Caco-2 (cell line): Measurements from ENCODE around the gene HOXB13. TPM values are rescaled to one million over a fixed set of nuclear protein-coding genes. Genes with fewer than 3 reads are reported as not detected.

Experiments used
- BruUV-seq: library from RNA; stranded (reverse); fragments of 400-500 nt; replicated peaks from 2 replicates; lab custom pipeline; 2021; lab: Mats Ljungman, UMichigan
- CTCF ChIA-PET: fragments of 300-600 bp; sonication (Branson Sonifier 250); formaldehyde crosslinking; loops from one replicate; lab custom pipeline; 2022; ENCODE audit warnings: antibody characterized with exemption; lab: Charles Lee
- POLR2A ChIA-PET: fragments of 300-600 bp; sonication (Branson Sonifier 250); formaldehyde crosslinking; loops from one replicate; lab custom pipeline; 2022; ENCODE audit warnings: antibody characterized with exemption; lab: Charles Lee
- DNase-seq, 2 experiments: peaks; one replicate each; pipeline versions ENCODE4 v3.0.0 to v3.0.0-alpha.2; 2020 to 2022
- H3K27me3 ChIP-seq: replicated peaks from 2 replicates; pipeline ENCODE4 v1.6.0; 2011; ENCODE audit warnings: low read length; ENCODE audit not compliant: control insufficient read depth, insufficient read depth
- H3K36me3 ChIP-seq: 2 replicates; pipeline ENCODE4 v1.5.1; 2011; ENCODE audit warnings: low read length; ENCODE audit not compliant: control insufficient read depth, insufficient read depth
- H3K4me1 ChIP-seq: fragments of 250-450 bp; sonication (Bioruptor Pico); 2 replicates; pipeline ENCODE4 v1.5.1; 2020; ENCODE audit warnings: mild to moderate bottlenecking
- H3K4me3 ChIP-seq: 2 replicates; pipeline ENCODE4 v1.5.1; 2011; ENCODE audit warnings: low read depth, mild to moderate bottlenecking, control low read depth, low read length
- H3K9me3 ChIP-seq: fragments of 250-450 bp; sonication (Bioruptor Pico); 2 replicates; pipeline ENCODE4 v1.5.1; 2020; ENCODE audit warnings: mild to moderate bottlenecking, moderate library complexity
- H3K27ac Mint-ChIP-seq: one replicate; pipeline ENCODE4 v1.8.0; 2022; ENCODE audit warnings: mixed read lengths; ENCODE audit not compliant: unreplicated experiment
- H3K27me3 Mint-ChIP-seq: one replicate; pipeline ENCODE4 v1.8.0; 2022; ENCODE audit warnings: mixed read lengths; ENCODE audit not compliant: insufficient read depth, unreplicated experiment
- H3K36me3 Mint-ChIP-seq: one replicate; pipeline ENCODE4 v1.8.0; 2022; ENCODE audit warnings: mild to moderate bottlenecking, mixed read lengths; ENCODE audit not compliant: insufficient read depth, unreplicated experiment
- H3K4me1 Mint-ChIP-seq: one replicate; pipeline ENCODE4 v1.8.0; 2022; ENCODE audit warnings: low read depth, mixed read lengths; ENCODE audit not compliant: unreplicated experiment
- H3K4me3 Mint-ChIP-seq: one replicate; pipeline ENCODE4 v1.8.0; 2022; ENCODE audit warnings: mild to moderate bottlenecking, moderate library complexity, mixed read lengths; ENCODE audit not compliant: unreplicated experiment
- H3K9me3 Mint-ChIP-seq: one replicate; pipeline ENCODE4 v1.8.0; 2022; ENCODE audit warnings: mixed read lengths; ENCODE audit not compliant: unreplicated experiment
- intact Hi-C: fragments of 100-400 bp; cut with micrococcal nuclease; formaldehyde crosslinking; loops from one replicate; pipeline ENCODE4 v1.10.0; 2022; ENCODE audit not compliant: unreplicated experiment
- total RNA-seq: library from RNA; stranded (reverse); gene quantifications from 2 replicates; pipeline ENCODE4 v1.2.3, GENCODE V29; 2022
- TF ChIP-seq, protein P1 (sequence below), 2 experiments: fragments of 200-600 bp in 1 of 2; IDR thresholded peaks; 1 replicate in 1 of 2; 2 replicates in 1 of 2; pipeline versions ENCODE4 v1.5.1 to v1.8.0; 2011 to 2022; ENCODE audit warnings: antibody characterized with exemption in 1 of 2, control low read depth in 1 of 2, inconsistent platforms in 1 of 2, low read depth in 1 of 2, low read length in 1 of 2, mild to moderate bottlenecking in 1 of 2, moderate library complexity in 1 of 2; ENCODE audit not compliant: insufficient read depth in 1 of 2, severe bottlenecking in 1 of 2, unreplicated experiment in 1 of 2

The HOXB13 gene
- total RNA-seq, 1 experiment from 2014 or later = 4.3 TPM

DNA sequence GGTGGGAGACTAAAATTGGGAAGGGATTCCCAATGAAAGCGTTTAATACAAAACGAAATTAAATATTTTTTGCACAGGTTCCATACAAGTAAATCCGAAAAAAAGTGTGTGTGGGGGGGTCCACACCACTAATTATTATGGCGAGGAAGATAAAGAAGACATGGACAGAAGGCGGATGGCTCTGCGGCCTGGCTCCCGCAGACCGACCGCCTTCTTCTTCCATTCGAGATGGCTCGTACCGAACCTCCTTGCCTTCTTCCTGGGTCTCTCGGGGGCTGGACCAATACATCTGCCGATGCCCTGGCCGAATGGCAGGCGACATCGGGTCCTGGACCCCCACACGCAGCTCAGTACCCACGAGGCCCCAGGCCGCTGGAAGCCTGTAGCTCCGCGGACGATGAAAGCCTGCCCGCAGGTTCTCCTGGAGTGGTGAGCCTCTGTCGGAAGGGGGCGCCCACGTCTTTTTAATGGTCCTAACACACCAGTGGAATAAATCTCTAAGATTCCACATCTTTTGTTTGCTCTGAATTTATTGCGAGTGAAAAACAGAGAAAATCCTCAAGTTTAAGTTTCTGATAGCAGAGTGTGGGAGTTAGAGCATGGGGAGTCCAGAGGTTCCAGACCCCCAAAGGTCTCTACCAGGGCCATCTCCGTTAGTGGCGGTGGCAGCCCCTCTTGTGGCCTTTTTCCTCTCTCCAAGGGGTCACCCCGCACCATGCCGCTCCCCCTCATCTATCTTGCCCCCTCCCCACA lies 4.1 kb downstream of the HOXB13 start:
- peaks cover 2% of the 10 kb centered on the region for H3K4me1 Mint-ChIP-seq
- intact Hi-C loops = loop anchor here (1.0 to 2.0 kb wide), 3 partner anchors 54 to 154 kb away; no protein-coding TSS in a partner anchor
- no peaks in the 10 kb centered on the region for H3K36me3 ChIP-seq
- no peaks in the 10 kb centered on the region for H3K27me3 ChIP-seq
- H3K27ac Mint-ChIP-seq = no peak overlapping the region
- H3K36me3 Mint-ChIP-seq = peaks cover 4% of the 10 kb centered on the region
- no peak overlapping the region for H3K4me3 ChIP-seq
- peak; percentile 91 to 94 for DNase-seq
- peaks cover 26% of the 10 kb centered on the region for H3K4me1 ChIP-seq
- H3K9me3 Mint-ChIP-seq = no peaks in the 10 kb centered on the region
- CTCF ChIA-PET = interaction anchor here (0.5 to 7.4 kb wide), 45 partner anchors 9 to 582 kb away, joined by 3 to 163 read pairs (median 4); partner anchors contain the start of genes ATP5MC1, HOXB9 and TTLL6
- H3K9me3 ChIP-seq = no peaks in the 10 kb centered on the region
- BruUV-seq = no TSS peak
- POLR2A ChIA-PET = interaction anchor here (0.6 to 1.0 kb wide), 2 partner anchors 168 to 676 kb away, joined by 3 read pairs; partner anchors contain the start of gene ATP5MC1
- H3K27me3 Mint-ChIP-seq = no peaks in the 10 kb centered on the region
- TF ChIP-seq, protein P1, sequence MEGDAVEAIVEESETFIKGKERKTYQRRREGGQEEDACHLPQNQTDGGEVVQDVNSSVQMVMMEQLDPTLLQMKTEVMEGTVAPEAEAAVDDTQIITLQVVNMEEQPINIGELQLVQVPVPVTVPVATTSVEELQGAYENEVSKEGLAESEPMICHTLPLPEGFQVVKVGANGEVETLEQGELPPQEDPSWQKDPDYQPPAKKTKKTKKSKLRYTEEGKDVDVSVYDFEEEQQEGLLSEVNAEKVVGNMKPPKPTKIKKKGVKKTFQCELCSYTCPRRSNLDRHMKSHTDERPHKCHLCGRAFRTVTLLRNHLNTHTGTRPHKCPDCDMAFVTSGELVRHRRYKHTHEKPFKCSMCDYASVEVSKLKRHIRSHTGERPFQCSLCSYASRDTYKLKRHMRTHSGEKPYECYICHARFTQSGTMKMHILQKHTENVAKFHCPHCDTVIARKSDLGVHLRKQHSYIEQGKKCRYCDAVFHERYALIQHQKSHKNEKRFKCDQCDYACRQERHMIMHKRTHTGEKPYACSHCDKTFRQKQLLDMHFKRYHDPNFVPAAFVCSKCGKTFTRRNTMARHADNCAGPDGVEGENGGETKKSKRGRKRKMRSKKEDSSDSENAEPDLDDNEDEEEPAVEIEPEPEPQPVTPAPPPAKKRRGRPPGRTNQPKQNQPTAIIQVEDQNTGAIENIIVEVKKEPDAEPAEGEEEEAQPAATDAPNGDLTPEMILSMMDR (IDR thresholded peaks at IDR 0.05; ENCODE audit: insufficient read depth in 1 of 2, low read depth in 1 of 2, low read length in 1 of 2, severe bottlenecking in 1 of 2, unreplicated experiment in 1 of 2) = peak; percentile 97 to 98
- H3K4me3 Mint-ChIP-seq = no peak overlapping the region

DNA sequence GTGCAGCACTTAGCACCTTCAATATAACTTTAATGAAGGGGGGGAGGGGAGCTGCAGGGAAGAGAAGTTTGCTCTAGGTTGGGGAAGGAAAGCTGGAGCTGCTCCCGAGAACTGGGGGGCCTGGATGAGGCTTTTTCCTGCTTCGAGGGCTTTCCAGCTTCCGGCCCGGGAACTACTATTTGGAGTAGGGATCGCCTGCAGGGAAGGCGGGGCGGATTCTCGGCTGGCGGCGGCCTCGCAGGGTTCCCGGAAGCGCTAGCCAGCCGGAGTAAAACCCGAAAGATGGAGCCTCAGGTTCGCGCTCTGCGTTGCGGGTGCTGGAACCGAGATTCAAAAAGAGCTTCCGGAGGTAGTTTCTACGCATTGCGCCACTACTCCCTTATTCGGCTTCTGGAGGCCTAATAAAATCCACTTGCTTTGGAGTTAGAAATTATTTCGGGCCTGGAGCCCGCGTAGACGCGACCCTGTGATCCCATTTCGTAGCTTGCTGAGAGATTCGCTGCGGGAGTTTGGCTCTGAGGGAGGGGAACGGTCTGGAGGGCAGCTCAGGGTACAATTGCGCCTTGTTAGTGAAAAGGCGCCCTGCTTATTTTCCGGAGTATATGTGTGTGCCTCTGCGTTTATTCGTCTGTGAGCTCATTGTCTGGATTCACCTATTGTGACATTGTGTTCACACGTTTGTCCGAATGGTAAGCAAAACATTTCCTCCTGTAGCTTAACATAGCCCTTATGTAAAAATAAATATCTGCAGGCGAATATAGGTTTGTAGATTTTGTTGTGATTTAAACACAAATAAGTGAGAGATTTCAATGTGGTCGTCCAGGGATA lies 4.9 kb downstream of the HOXB13 start:
- Histone ChIP-seq H3K4me3 (no peak overlapping the region), H3K4me1 (peaks cover 24% of the 10 kb centered on the region), H3K27me3 (no peaks in the 10 kb centered on the region; the same call in 1 of the 2 replicates), H3K36me3 (no peaks in the 10 kb centered on the region), H3K9me3 (no peaks in the 10 kb centered on the region)
- ChIA-PET POLR2A (interaction anchor here (1.0 kb wide), 1 partner anchor 169 kb away, joined by 3 read pairs; the partner anchor contains the start of gene ATP5MC1), CTCF (interaction anchor here (0.5 to 7.4 kb wide), 43 partner anchors 8 to 581 kb away, joined by 3 to 163 read pairs (median 4); partner anchors contain the start of genes ATP5MC1, HOXB9 and TTLL6)
- H3K27ac Mint-ChIP-seq = no peak overlapping the region
- no peaks in the 10 kb centered on the region for H3K4me1 Mint-ChIP-seq
- H3K27me3 Mint-ChIP-seq = no peaks in the 10 kb centered on the region
- H3K4me3 Mint-ChIP-seq = no peak overlapping the region
- BruUV-seq = no TSS peak
- H3K9me3 Mint-ChIP-seq = no peaks in the 10 kb centered on the region
- no peaks in the 10 kb centered on the region for H3K36me3 Mint-ChIP-seq
- TF ChIP-seq, protein P1 (IDR thresholded peaks at IDR 0.05; ENCODE audit: insufficient read depth in 1 of 2, low read depth in 1 of 2, low read length in 1 of 2, severe bottlenecking in 1 of 2, unreplicated experiment in 1 of 2) = no peak
- DNase-seq = peak in 1 of 2 experiments; percentile 31
- intact Hi-C loops = loop anchor here (1.0 to 2.0 kb wide), 3 partner anchors 53 to 155 kb away; no protein-coding TSS in a partner anchor
